GM23248 (cell line): ENCODE results near the gene CYRIA. TPM values are rescaled to one million over a fixed set of nuclear protein-coding genes. Genes with fewer than 3 reads are reported as not detected.

Experiments
- DNase-seq: peaks from one replicate; pipeline ENCODE4 v3.0.0-alpha.2; 2015
- H2AFZ ChIP-seq: fragments of 200-600 bp; sonication (generic); 2 replicates; pipeline ENCODE4 v1.6.1; 2016; ENCODE audit warnings: antibody characterized with exemption
- H3F3A ChIP-seq: fragments of 200-600 bp; sonication (generic); 2 replicates; pipeline ENCODE4 v1.6.1; 2016; ENCODE audit warnings: mild to moderate bottlenecking, antibody characterized with exemption, mixed run types; ENCODE audit not compliant: insufficient read depth
- H3K27ac ChIP-seq: fragments of 200-600 bp; sonication (generic); 2 replicates; pipeline ENCODE4 v1.5.1; 2016; ENCODE audit warnings: mild to moderate bottlenecking
- H3K27me3 ChIP-seq: fragments of 200-600 bp; sonication (generic); replicated peaks from 2 replicates; pipeline ENCODE4 v1.6.1; 2016; ENCODE audit warnings: mild to moderate bottlenecking; ENCODE audit not compliant: insufficient read depth
- H3K36me3 ChIP-seq: fragments of 200-600 bp; sonication (generic); 2 replicates; pipeline ENCODE4 v1.6.1; 2016; ENCODE audit warnings: low read depth, mild to moderate bottlenecking
- H3K4me1 ChIP-seq: fragments of 200-600 bp; sonication (generic); 2 replicates; pipeline ENCODE4 v1.6.1; 2016; ENCODE audit warnings: mild to moderate bottlenecking; ENCODE audit not compliant: insufficient read depth
- H3K4me2 ChIP-seq: fragments of 200-600 bp; sonication (generic); one replicate; pipeline ENCODE4 v1.6.1; 2016; ENCODE audit warnings: mild to moderate bottlenecking; ENCODE audit not compliant: unreplicated experiment
- H3K4me3 ChIP-seq: fragments of 200-600 bp; sonication (generic); 2 replicates; pipeline ENCODE4 v1.5.1; 2016; ENCODE audit warnings: mild to moderate bottlenecking
- H3K79me2 ChIP-seq: fragments of 200-600 bp; sonication (generic); 2 replicates; pipeline ENCODE4 v1.6.1; 2016; ENCODE audit warnings: mild to moderate bottlenecking; ENCODE audit not compliant: insufficient read depth
- H3K9ac ChIP-seq: fragments of 200-600 bp; sonication (generic); 2 replicates; pipeline ENCODE4 v1.6.1; 2016; ENCODE audit warnings: mild to moderate bottlenecking
- H3K9me2 ChIP-seq: fragments of 200-600 bp; sonication (generic); 2 replicates; pipeline ENCODE4 v1.6.1; 2016; ENCODE audit warnings: mixed run types, mild to moderate bottlenecking, moderate library complexity; ENCODE audit not compliant: insufficient read depth
- H3K9me3 ChIP-seq: fragments of 200-600 bp; sonication (generic); one replicate; pipeline ENCODE4 v1.6.1; 2017; ENCODE audit warnings: low read depth
- H4K20me1 ChIP-seq: fragments of 200-600 bp; sonication (generic); 2 replicates; pipeline ENCODE4 v1.6.0; 2016; ENCODE audit not compliant: insufficient read depth
- EZH2 ChIP-seq: fragments of 200-600 bp; sonication (generic); IDR thresholded peaks from 2 replicates; pipeline ENCODE4 v1.6.1; 2018; ENCODE audit warnings: antibody characterized with exemption, mild to moderate bottlenecking; ENCODE audit not compliant: insufficient read depth, poor library complexity, severe bottlenecking
- EZH2phosphoT487 ChIP-seq: fragments of 200-600 bp; sonication (generic); IDR thresholded peaks from 2 replicates; pipeline ENCODE4 v1.6.1; 2018; ENCODE audit warnings: antibody characterized with exemption, moderate library complexity, mild to moderate bottlenecking, low read depth; ENCODE audit not compliant: insufficient read depth
- WGBS, 2 experiments: methylation state at CpG; one replicate each; pipeline ENCODE4 v1.1.6; 2015 to 2017; ENCODE audit warnings: low lambda C conversion rate in 2 of 2, low coverage in 1 of 2; ENCODE audit errors: missing lambda C conversion rate in 2 of 2; 5-methylcytosine and 5-hydroxymethylcytosine counted together
- in situ Hi-C: fragments of 300-500 bp; cut with MboI; formaldehyde crosslinking; loops from 2 replicates; pipeline ENCODE4 v1.15.0; 2020
- polyA plus RNA-seq: library from polyadenylated mRNA; unstranded; fragments of >200 nt; fragmentation: Nextera tagmentation; extraction: Ambion mirVana; gene quantifications from 2 replicates; pipeline ENCODE4 v1.2.1, GENCODE V29; 2016
- total RNA-seq: library from RNA; depleted of rRNA; stranded (reverse); fragments of >200 nt; shearing (Covaris generic); gene quantifications from 2 replicates; pipeline ENCODE4 v1.2.3, GENCODE V29; 2014

Gene CYRIA
- total and polyA plus RNA-seq, 2 experiments from 2014 or later = not detected

GRCh38 chr2:16687955-16688354, 22.3 kb upstream of the CYRIA start:
- Histone ChIP-seq H3K4me1 (no peaks in the 10 kb centered on the region), H3K27me3 (no peaks in the 10 kb centered on the region), H4K20me1 (no peaks in the 10 kb centered on the region), H3K4me2 (no peak overlapping the region), H3K79me2 (no peaks in the 10 kb centered on the region), H3K9me3 (no peaks in the 10 kb centered on the region), H2AFZ (no peak overlapping the region), H3K4me3 (no peak overlapping the region), H3K9me2 (no peaks in the 10 kb centered on the region), H3K27ac (no peak overlapping the region), H3K36me3 (no peaks in the 10 kb centered on the region), H3F3A (no peaks in the 10 kb centered on the region), H3K9ac (no peak overlapping the region)
- no peak for DNase-seq
- in situ Hi-C loops = no loop called here
- TF ChIP-seq EZH2 (no peak), EZH2phosphoT487 (no peak)
- WGBS, 2 experiments = 52 to 64% methylated on average over 4 of the region's 4 CpGs

- no peak for DNase-seq
- no peaks in the 10 kb centered on the region for H3K27me3 ChIP-seq
- no peak overlapping the region for H3K9ac ChIP-seq
- TF ChIP-seq EZH2 (no peak), EZH2phosphoT487 (no peak)
- no peaks in the 10 kb centered on the region for H4K20me1 ChIP-seq
- in situ Hi-C loops = no loop called here
- H3K9me2 ChIP-seq = no peaks in the 10 kb centered on the region
- WGBS, 2 experiments = 35% methylated on average over 1 of the region's 1 CpG
- no peaks in the 10 kb centered on the region for H3F3A ChIP-seq
- no peaks in the 10 kb centered on the region for H3K36me3 ChIP-seq
- H2AFZ ChIP-seq = no peak overlapping the region
- H3K4me3 ChIP-seq = no peak overlapping the region
- H3K79me2 ChIP-seq = no peaks in the 10 kb centered on the region
- no peaks in the 10 kb centered on the region for H3K9me3 ChIP-seq
- no peak overlapping the region for H3K27ac ChIP-seq
- no peak overlapping the region for H3K4me2 ChIP-seq
- H3K4me1 ChIP-seq = no peaks in the 10 kb centered on the region
Observed at GRCh38 chr2:16687222-16687621, 21.6 kb upstream of the CYRIA start.

- H4K20me1 ChIP-seq = no peaks in the 10 kb centered on the region
- in situ Hi-C loops = no loop called here
- H3K9ac ChIP-seq = no peak overlapping the region
- no peaks in the 10 kb centered on the region for H3K4me1 ChIP-seq
- DNase-seq = no peak
- no peaks in the 10 kb centered on the region for H3K9me2 ChIP-seq
- H3K27ac ChIP-seq = no peak overlapping the region
- H3K27me3 ChIP-seq = no peaks in the 10 kb centered on the region
- H3K4me3 ChIP-seq = no peak overlapping the region
- TF ChIP-seq EZH2phosphoT487 (no peak), EZH2 (no peak)
- H3K36me3 ChIP-seq = no peaks in the 10 kb centered on the region
- no peak overlapping the region for H3K4me2 ChIP-seq
- H3F3A ChIP-seq = no peaks in the 10 kb centered on the region
- no peaks in the 10 kb centered on the region for H3K9me3 ChIP-seq
- no peaks in the 10 kb centered on the region for H3K79me2 ChIP-seq
- no peak overlapping the region for H2AFZ ChIP-seq
- WGBS, 2 experiments = 5 to 10% methylated on average over 2 of the region's 2 CpGs
Observed at GRCh38 chr2:16686641-16687040, 21.0 kb upstream of the CYRIA start.

GRCh38 chr2:16685340-16685715, 19.7 kb upstream of the CYRIA start:
- no peaks in the 10 kb centered on the region for H3K79me2 ChIP-seq
- no peak for TF ChIP-seq EZH2
- no peak for TF ChIP-seq EZH2phosphoT487
- no peak for DNase-seq
- no peaks in the 10 kb centered on the region for H3K9me3 ChIP-seq
- H3K4me2 ChIP-seq = no peak overlapping the region
- H2AFZ ChIP-seq = no peak overlapping the region
- no peaks in the 10 kb centered on the region for H4K20me1 ChIP-seq
- H3K27ac ChIP-seq = no peak overlapping the region
- no peak overlapping the region for H3K4me3 ChIP-seq
- no peaks in the 10 kb centered on the region for H3F3A ChIP-seq
- H3K36me3 ChIP-seq = no peaks in the 10 kb centered on the region
- in situ Hi-C loops = no loop called here
- no peaks in the 10 kb centered on the region for H3K9me2 ChIP-seq
- H3K4me1 ChIP-seq = no peaks in the 10 kb centered on the region
- no peaks in the 10 kb centered on the region for H3K27me3 ChIP-seq
- H3K9ac ChIP-seq = no peak overlapping the region

GRCh38 chr2:16684676-16685339, 19.2 kb upstream of the CYRIA start:
- Histone ChIP-seq H3K4me1 (no peaks in the 10 kb centered on the region), H3K4me2 (no peak overlapping the region), H3K9me3 (no peaks in the 10 kb centered on the region), H3K4me3 (no peak overlapping the region), H3K27me3 (no peaks in the 10 kb centered on the region), H3K36me3 (no peaks in the 10 kb centered on the region), H3F3A (no peaks in the 10 kb centered on the region), H3K9me2 (no peaks in the 10 kb centered on the region), H4K20me1 (no peaks in the 10 kb centered on the region), H3K9ac (no peak overlapping the region), H3K79me2 (no peaks in the 10 kb centered on the region), H3K27ac (no peak overlapping the region), H2AFZ (no peak overlapping the region)
- 37 to 42% methylated on average over 7 of the region's 7 CpGs for WGBS, 2 experiments
- no peak for DNase-seq
- in situ Hi-C loops = no loop called here
- TF ChIP-seq EZH2phosphoT487 (no peak), EZH2 (no peak)
